Fibroblast of peridontal ligament (primary cell): ENCODE results near the gene CD6.

Experiments used
- DNase-seq: peaks from one replicate; pipeline ENCODE4 v3.0.0-alpha.2; 2010; ENCODE audit errors: extremely low read depth

Gene CD6

GRCh38 chr11:61028135-61028729, 56.8 kb downstream of the CD6 start:
- DNase-seq = no peak

- DNase-seq = no peak
Measured at GRCh38 chr11:61032824-61033223, 61.3 kb downstream of the CD6 start.

GRCh38 chr11:61033417-61033816, 61.9 kb downstream of the CD6 start:
- DNase-seq = no peak

- DNase-seq = no peak
Measured at GRCh38 chr11:61034111-61034510, 62.6 kb downstream of the CD6 start.

- DNase-seq = no peak
Measured at GRCh38 chr11:61034704-61035525, 63.4 kb downstream of the CD6 start.

DNA sequence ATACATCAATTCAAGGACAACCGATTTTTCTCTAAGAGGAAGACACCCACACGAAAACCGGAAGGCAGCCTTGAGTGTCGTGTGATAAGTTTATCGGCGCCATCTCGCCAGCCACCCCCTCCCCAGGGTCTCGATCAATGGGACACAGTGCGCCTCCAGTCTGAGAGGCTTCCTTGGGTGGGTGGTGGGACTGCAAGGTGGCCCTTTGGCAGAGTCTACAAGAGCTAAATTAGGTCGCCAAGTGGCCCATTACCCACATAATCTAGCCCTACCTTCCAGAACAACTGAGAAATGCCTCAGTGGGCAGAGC, 64.0 kb downstream of the CD6 start:
- no peak for DNase-seq

GRCh38 chr11:61037441-61038093, 66.1 kb downstream of the CD6 start:
- DNase-seq = peak; percentile 23

DNA sequence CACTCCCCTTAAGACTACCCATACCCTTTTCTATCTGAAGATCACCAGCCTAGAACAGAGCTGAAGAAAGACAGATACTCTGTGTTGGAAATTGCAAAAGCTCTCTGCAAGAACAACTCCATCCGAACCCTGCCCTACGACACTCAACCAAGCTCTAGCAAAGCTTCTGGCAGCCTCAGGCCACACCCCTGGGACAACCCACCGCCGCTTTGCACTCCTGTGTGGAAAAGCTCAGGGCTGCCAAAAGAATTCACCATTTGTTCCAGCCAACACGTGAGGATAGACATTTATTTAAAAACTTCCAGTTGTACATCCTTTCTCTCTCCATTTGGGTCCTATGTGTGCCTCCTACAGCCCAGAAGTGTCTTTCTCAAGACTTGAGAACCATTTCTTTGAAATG, 68.4 kb downstream of the CD6 start:
- no peak for DNase-seq

- DNase-seq = no peak
Measured at GRCh38 chr11:61041755-61042518, 70.5 kb downstream of the CD6 start.

GRCh38 chr11:61042537-61042936, 71.1 kb downstream of the CD6 start:
- DNase-seq = no peak

- DNase-seq = no peak
Measured at GRCh38 chr11:61042961-61043540, 71.6 kb downstream of the CD6 start.

DNA sequence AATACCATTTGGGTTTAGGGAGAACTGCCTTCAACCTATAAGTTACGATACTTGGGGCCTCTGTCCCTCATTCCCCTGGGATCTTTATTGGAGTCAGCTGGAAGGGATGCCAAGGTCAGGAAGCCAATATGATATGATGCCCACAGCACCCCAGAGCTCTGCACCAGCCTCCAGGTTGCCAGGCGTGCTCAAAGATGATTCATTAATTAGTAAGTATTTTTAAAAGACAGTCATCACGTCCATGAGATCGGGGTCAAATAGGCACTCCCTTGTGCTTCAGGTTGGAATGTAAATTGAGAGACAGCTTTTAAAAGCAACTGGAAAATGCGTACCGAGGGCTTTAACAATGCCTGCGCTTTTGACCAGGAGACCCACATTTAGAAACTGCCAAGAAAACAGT, 73.8 kb downstream of the CD6 start:
- no peak for DNase-seq

DNA sequence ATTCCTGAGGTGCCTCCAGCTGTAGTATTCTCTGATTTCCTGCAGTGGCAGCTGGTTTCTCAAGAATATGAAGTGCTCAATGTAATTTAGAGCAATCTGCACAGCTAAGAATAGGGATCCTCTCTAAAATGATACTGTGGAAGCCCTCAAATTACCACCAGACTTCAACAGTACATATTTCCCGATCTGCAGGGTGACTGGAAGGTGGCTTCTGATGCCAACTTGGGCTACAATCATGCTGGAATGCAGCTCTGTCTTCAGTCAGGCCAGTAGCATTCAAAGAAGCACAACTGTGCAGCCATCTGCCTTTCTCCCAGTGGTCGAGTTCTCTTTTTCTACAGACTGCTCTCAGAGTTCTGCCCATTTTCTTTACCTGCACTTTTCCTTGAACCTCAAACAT, 75.4 kb downstream of the CD6 start:
- DNase-seq = no peak

DNA sequence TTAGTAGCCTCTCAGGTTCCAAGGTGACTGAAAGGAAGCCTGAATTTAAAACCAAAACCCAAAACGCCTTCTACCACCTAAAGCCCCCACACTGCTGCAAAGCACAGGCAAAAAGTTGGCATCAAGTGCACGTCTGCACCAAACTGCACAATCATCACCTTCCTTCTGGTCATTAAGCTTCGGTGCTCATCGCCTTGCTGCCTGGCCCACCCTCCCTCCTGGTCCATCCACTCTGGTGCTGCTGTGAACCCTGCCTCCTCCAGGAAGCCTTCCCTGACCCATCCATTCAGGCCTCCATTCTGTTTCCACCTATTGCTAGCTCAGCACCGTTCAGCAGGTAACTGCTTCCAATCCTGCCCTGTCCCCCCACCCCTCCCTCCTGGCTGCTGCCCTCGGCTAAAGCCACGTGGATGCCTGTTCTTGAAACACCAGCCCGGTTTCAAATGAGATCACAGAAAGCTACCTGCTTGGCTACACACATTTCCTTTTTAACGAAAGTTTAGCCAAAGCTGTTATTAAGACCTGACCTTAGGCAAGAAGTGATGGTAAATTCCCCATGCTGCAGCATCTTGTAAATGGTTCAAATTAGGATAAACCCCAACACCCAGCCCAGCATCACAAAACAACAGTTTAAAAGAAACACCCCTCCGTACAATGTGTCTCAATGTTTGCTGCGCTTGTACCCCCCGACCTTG, 77.0 kb downstream of the CD6 start:
- no peak for DNase-seq

GRCh38 chr11:61049063-61049377, 77.5 kb downstream of the CD6 start:
- DNase-seq = no peak

GRCh38 chr11:61049859-61050258, 78.4 kb downstream of the CD6 start:
- DNase-seq = no peak

DNA sequence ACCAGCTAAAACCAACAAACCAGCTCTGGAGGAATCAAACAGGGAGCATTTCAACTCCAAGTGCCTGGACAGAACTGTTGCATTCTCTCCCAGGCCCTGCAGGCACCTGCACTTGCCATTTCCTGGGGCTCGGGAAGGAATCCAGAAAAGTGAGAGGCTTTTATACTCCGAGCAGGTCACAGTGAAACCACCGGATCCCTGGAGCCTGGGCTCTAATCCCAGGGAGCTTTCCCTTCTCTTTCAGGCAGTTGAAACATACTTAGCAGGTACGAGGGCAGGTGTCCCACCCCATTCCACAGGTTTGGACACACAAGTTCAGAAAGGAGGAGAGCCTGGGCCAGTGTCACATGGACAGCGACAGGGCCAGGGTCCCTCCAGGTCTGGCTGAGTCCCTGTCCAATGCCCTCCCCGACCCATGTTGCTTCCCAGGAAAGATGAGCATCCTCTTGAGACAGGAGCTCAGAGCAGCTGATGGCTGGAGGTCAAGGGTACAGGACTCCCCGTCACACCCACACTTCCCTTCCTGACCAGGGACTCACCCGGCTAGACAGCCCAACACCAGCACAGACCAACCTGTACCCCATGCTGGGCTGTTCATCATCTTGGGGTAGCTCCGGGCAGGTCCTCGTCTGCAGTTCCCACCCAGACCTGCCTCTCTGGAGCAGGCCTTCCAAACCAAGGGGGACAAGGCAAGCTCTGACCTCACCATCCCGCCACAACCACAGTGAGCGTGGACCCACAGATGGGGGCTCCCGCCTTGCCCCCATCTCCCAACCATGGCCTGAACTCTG, 80.9 kb downstream of the CD6 start:
- no peak for DNase-seq

DNA sequence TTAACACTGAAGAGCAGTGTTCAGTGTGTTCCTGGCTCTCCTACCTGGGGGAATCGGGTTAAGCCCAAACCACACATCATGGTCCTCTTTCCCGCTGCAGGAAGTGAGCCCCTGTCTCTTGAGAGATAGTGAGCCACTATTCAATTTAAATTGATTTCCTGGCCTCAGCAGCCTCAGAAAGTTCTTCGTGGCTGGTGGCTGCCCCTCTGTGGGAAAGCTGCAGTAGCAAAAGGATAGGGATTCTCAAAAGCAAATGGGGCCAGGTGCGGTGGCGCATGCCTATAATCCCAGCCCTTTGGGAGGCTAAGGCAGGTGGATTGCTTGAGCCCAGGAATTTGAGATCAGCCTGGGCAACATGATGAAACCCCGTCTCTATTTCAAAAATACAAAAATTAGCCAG, 81.7 kb downstream of the CD6 start:
- DNase-seq = no peak

- DNase-seq = no peak
Measured at GRCh38 chr11:61054513-61054912, 83.0 kb downstream of the CD6 start.

GRCh38 chr11:61054927-61055562, 83.6 kb downstream of the CD6 start:
- no peak for DNase-seq
